Activated CD8-positive, alpha-beta memory T cell treated with anti-CD3 and anti-CD28 coated beads, Interleukin-2, amount 50 U/mL, for 24 hours (primary cell): ENCODE data around the gene FSTL3.
A peak's percentile ranks its signal among the peaks of the same experiment; 100 is the strongest.
"Not testable (repeated sequence)": the region's sequence is repeated elsewhere in the genome, so short reads cannot be mapped to it uniquely, and the experiment has no call there.

ENCODE experiments used
- DNase-seq: peaks from one replicate; pipeline ENCODE4 v3.0.0-alpha.2; 2020; ENCODE audit errors: extremely low read depth

FSTL3 gene

GRCh38 chr19:661427-662196 is 14.6 kb upstream of the FSTL3 start:
- DNase-seq, result no peak

- no peak for DNase-seq
These were observed 13.8 kb upstream of the FSTL3 start for GRCh38 chr19:662207-662961.

GRCh38 chr19:662962-663681 is 13.1 kb upstream of the FSTL3 start, which contains the start of gene RNF126:
TSS of gene RNF126 (minus strand) at chr19:663214. CDS start at chr19:663121, 93 bp downstream.
- peak; percentile 88 for DNase-seq

- no peak for DNase-seq
These were observed 12.5 kb upstream of the FSTL3 start for GRCh38 chr19:663682-664117.

GRCh38 chr19:664913-665443 is 11.2 kb upstream of the FSTL3 start:
- DNase-seq, result no peak

GRCh38 chr19:666985-667573 is 9.1 kb upstream of the FSTL3 start:
- not testable (repeated sequence) for DNase-seq

GRCh38 chr19:668675-669434 is 7.3 kb upstream of the FSTL3 start:
- not testable (repeated sequence) for DNase-seq

- no peak for DNase-seq
These were observed 5.5 kb upstream of the FSTL3 start for GRCh38 chr19:670609-671075.

- DNase-seq, result no peak
These were observed 1.7 kb upstream of the FSTL3 start for GRCh38 chr19:674282-675151.

GRCh38 chr19:676007-676338 is 219 bp upstream of the FSTL3 start:
- DNase-seq, result no peak

GRCh38 chr19:677201-677600 is 1.0 kb downstream of the FSTL3 start:
- no peak for DNase-seq

- DNase-seq, result no peak
These were observed 1.6 kb downstream of the FSTL3 start for GRCh38 chr19:677601-678436.

GRCh38 chr19:678791-679388 is 2.7 kb downstream of the FSTL3 start:
- DNase-seq, result no peak

- no peak for DNase-seq
These were observed 3.5 kb downstream of the FSTL3 start for GRCh38 chr19:679418-680286.

- peak; percentile 98 for DNase-seq
These were observed 4.3 kb downstream of the FSTL3 start for GRCh38 chr19:680287-681028.

- no peak for DNase-seq
These were observed 5.1 kb downstream of the FSTL3 start for GRCh38 chr19:681029-682019.
